Measurements from ENCODE around the gene ALPI. TPM values are rescaled to one million over a fixed set of nuclear protein-coding genes. Genes with fewer than 3 reads are reported as not detected.

The ALPI gene
- total and polyA plus RNA-seq, 8 donors, result not detected

- FAIRE-seq, result no peak
- Histone ChIP-seq H3K9me3 (no peaks in the 10 kb centered on the region), H3K27ac (no peak overlapping the region), H3K4me1 (no peaks in the 10 kb centered on the region), H3K27me3 (no peaks in the 10 kb centered on the region), H3K4me3 (no peak overlapping the region), H3K36me3 (no peaks in the 10 kb centered on the region)
- intact Hi-C loops (cut with DNase I), result loop anchor here in 2 of 3 donors (5.0 to 10.0 kb wide), 3 partner anchors 101 to 531 kb away; no protein-coding TSS in a partner anchor
- no peak for DNase-seq
- ATAC-seq, result no peak
- 81 to 82% methylated on average over 7 of the region's 7 CpGs for WGBS, 2 donors
- TF ChIP-seq CTCF (IDR thresholded peaks at IDR 0.05), result no peak
Measured at GRCh38 chr2:232435805-232436204, 20.1 kb upstream of the ALPI start.

GRCh38 chr2:232436381-232437194, 19.4 kb upstream of the ALPI start:
- no peak overlapping the region for H3K27ac ChIP-seq
- WGBS, 2 donors, result 75 to 80% methylated on average over 15 of the region's 15 CpGs
- H3K4me3 ChIP-seq, result no peak overlapping the region
- ATAC-seq, result no peak
- no peaks in the 10 kb centered on the region for H3K36me3 ChIP-seq
- intact Hi-C loops (cut with DNase I), result loop anchor here in 2 of 3 donors (5.0 to 10.0 kb wide), 3 partner anchors 102 to 532 kb away; no protein-coding TSS in a partner anchor
- no peak for FAIRE-seq
- H3K27me3 ChIP-seq, result no peaks in the 10 kb centered on the region
- H3K9me3 ChIP-seq, result no peaks in the 10 kb centered on the region
- no peaks in the 10 kb centered on the region for H3K4me1 ChIP-seq
- DNase-seq, result no peak
- TF ChIP-seq CTCF (IDR thresholded peaks at IDR 0.05), result no peak

- WGBS, 2 donors, result 76% methylated on average over 12 of the region's 12 CpGs
- TF ChIP-seq CTCF (IDR thresholded peaks at IDR 0.05), result no peak
- no peaks in the 10 kb centered on the region for H3K9me3 ChIP-seq
- no peak for ATAC-seq
- DNase-seq, result no peak
- H3K27ac ChIP-seq, result no peak overlapping the region
- intact Hi-C loops (cut with DNase I), result loop anchor here in 2 of 3 donors (5.0 to 10.0 kb wide), 3 partner anchors 102 to 532 kb away; no protein-coding TSS in a partner anchor
- H3K36me3 ChIP-seq, result no peaks in the 10 kb centered on the region
- FAIRE-seq, result no peak
- H3K27me3 ChIP-seq, result no peaks in the 10 kb centered on the region
- no peak overlapping the region for H3K4me3 ChIP-seq
- no peaks in the 10 kb centered on the region for H3K4me1 ChIP-seq
Measured at GRCh38 chr2:232437195-232437571, 18.8 kb upstream of the ALPI start.

GRCh38 chr2:232438091-232438490, 17.9 kb upstream of the ALPI start:
- intact Hi-C loops (cut with DNase I), result loop anchor here in 2 of 3 donors (5.0 to 10.0 kb wide), 3 partner anchors 103 to 533 kb away; no protein-coding TSS in a partner anchor

More at GRCh38 chr2:232438091-232438490, 17.9 kb upstream of the ALPI start:
- Histone ChIP-seq H3K9me3 (no peaks in the 10 kb centered on the region), H3K27me3 (no peaks in the 10 kb centered on the region), H3K36me3 (no peaks in the 10 kb centered on the region), H3K4me1 (no peaks in the 10 kb centered on the region), H3K27ac (no peak overlapping the region), H3K4me3 (no peak overlapping the region)
- ATAC-seq (no peak), FAIRE-seq (no peak), DNase-seq (no peak)
- WGBS, 2 donors, result 68 to 70% methylated on average over 12 of the region's 12 CpGs
- TF ChIP-seq CTCF (IDR thresholded peaks at IDR 0.05), result no peak
